Measurements from ENCODE around the gene SDF2L1. TPM values are rescaled to one million over a fixed set of nuclear protein-coding genes. Genes with fewer than 3 reads are reported as not detected.
"Not testable (repeated sequence)": the region's sequence is repeated elsewhere in the genome, so short reads cannot be mapped to it uniquely, and the experiment has no call there.

The SDF2L1 gene
- total RNA-seq, 4 donors from 2014 or later: 8.2 to 21.4 (median 19.6) TPM

DNA sequence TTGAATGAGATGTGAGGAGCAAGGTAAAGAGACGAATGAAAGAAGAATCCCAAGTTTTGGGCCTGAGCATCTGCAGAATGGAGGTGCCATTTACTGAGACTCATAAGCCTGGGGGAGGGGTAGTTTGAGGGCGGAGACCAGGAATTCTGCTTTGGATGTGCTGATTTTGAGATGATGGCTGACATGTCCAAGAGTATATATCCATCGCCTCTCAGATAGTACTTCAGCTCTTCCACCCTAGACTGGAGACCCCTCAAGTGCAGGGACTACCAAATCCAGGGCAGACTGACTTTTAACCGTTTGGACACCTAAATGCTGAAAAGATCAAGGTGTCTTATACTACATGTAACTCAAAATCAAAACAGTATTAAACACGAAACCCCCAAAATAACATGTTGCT, 1.3 kb upstream of the SDF2L1 start:
- no peak for DNase-seq (ENCODE audit: low spot score in 2 of 2)
- TF ChIP-seq CTCF (IDR thresholded peaks at IDR 0.05) (no peak), POLR2A (IDR thresholded peaks at IDR 0.05) (no peak)
- H3K4me3 ChIP-seq (ENCODE audit: low read depth, poor library complexity, severe bottlenecking): no peak overlapping the region
- WGBS, 2 donors: 89% methylated on average over 5 of the region's 5 CpGs
- intact Hi-C loops (cut with DNase I; ENCODE audit: low total_unique reads): no loop called here

- 14 to 25% methylated on average over 9 of the region's 9 CpGs for WGBS, 2 donors
- DNase-seq (ENCODE audit: low spot score in 2 of 2): no peak
- H3K4me3 ChIP-seq (ENCODE audit: low read depth, poor library complexity, severe bottlenecking): peak overlapping the region; percentile 21
- no peak for TF ChIP-seq POLR2A (IDR thresholded peaks at IDR 0.05)
- TF ChIP-seq CTCF (IDR thresholded peaks at IDR 0.05): no peak
- intact Hi-C loops (cut with DNase I; ENCODE audit: low total_unique reads): no loop called here
Measured at GRCh38 chr22:21641417-21641788, 699 bp upstream of the SDF2L1 start.

- DNase-seq (ENCODE audit: low spot score in 2 of 2): no peak
- TF ChIP-seq CTCF (IDR thresholded peaks at IDR 0.05) (no peak), POLR2A (IDR thresholded peaks at IDR 0.05) (no peak)
- H3K4me3 ChIP-seq (ENCODE audit: low read depth, poor library complexity, severe bottlenecking): peak overlapping the region; percentile 68
- 2 to 3% methylated on average over 27 to 36 of the region's 56 CpGs for WGBS, 2 donors
- intact Hi-C loops (cut with DNase I; ENCODE audit: low total_unique reads): no loop called here
Measured at GRCh38 chr22:21642584-21643448, 714 bp downstream of the SDF2L1 start.

DNA sequence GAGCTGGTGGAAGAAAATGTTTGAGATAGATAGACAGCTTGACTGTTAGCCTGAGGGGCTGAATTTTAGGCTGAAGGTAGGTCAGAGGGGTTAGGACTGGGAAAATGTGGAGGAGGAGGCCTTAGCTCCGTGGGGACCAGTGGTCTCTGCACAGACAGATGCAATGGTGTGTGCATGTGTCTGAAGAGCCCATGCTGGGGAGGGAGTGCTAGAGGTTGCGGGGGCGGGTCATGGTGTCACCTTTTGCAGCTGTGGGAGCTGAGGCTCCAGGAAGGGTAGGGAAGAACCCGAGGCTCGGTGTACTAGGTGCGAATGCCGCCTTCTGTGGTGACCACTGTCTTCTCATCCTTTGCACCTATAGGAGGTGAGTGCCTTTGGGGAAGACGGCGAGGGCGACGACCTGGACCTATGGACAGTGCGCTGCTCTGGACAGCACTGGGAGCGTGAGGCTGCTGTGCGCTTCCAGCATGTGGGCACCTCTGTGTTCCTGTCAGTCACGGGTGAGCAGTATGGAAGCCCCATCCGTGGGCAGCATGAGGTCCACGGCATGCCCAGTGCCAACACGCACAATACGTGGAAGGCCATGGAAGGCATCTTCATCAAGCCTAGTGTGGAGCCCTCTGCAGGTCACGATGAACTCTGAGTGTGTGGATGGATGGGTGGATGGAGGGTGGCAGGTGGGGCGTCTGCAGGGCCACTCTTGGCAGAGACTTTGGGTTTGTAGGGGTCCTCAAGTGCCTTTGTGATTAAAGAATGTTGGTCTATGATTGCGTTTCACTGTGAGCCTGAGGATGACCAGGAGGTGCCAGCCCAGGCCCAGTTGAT, 1.6 kb downstream of the SDF2L1 start:
- intact Hi-C loops (cut with DNase I; ENCODE audit: low total_unique reads): no loop called here
- 93 to 94% methylated on average over 22 of the region's 22 CpGs for WGBS, 2 donors
- TF ChIP-seq POLR2A (IDR thresholded peaks at IDR 0.05) (no peak), CTCF (IDR thresholded peaks at IDR 0.05) (no peak)
- no peak overlapping the region for H3K4me3 ChIP-seq (ENCODE audit: low read depth, poor library complexity, severe bottlenecking)
- no peak for DNase-seq (ENCODE audit: low spot score in 2 of 2)

- H3K4me3 ChIP-seq (ENCODE audit: low read depth, poor library complexity, severe bottlenecking); DNase-seq (ENCODE audit: low spot score in 2 of 2); intact Hi-C loops (cut with DNase I; ENCODE audit: low total_unique reads): not testable (repeated sequence)
- WGBS, 2 donors: 86 to 93% methylated on average over 6 of the region's 6 CpGs
Measured at GRCh38 chr22:21645513-21645912, 3.4 kb downstream of the SDF2L1 start.
